ENCODE measurements around the gene SLC39A5.
"Not testable (repeated sequence)": the region's sequence is repeated elsewhere in the genome, so short reads cannot be mapped to it uniquely, and the experiment has no call there.

SLC39A5 gene, protein sequence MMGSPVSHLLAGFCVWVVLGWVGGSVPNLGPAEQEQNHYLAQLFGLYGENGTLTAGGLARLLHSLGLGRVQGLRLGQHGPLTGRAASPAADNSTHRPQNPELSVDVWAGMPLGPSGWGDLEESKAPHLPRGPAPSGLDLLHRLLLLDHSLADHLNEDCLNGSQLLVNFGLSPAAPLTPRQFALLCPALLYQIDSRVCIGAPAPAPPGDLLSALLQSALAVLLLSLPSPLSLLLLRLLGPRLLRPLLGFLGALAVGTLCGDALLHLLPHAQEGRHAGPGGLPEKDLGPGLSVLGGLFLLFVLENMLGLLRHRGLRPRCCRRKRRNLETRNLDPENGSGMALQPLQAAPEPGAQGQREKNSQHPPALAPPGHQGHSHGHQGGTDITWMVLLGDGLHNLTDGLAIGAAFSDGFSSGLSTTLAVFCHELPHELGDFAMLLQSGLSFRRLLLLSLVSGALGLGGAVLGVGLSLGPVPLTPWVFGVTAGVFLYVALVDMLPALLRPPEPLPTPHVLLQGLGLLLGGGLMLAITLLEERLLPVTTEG

DNA sequence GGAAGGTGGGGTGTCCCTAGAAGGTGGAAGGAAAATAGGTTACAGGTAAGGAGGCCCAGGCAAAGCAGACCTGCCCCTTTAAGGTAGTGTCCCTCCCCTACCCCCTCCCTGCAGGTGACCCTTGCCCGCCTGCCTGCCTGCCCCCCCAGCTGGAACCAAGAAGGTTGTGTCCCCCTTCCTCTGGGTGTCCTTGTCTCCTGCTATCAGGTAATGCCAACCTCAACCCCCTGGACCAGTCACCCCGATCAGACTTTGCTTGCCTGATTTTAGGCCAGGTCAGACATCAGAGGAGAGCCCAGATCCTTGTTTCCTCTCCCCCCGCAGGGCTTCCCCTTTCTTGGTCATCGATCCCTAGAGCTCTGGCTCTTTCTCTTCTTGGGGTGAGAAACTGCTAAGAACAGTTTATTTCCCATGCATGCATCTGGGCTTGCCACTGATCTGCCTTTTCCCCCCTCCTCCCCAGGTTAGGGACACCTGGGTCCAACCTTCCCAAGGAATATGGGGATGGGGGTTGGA, at the start of gene SLC39A5:
Gene SLC39A5 (plus strand): TSS at position 136 of the 516 bp plus-strand sequence. CDS start 1,224 bp downstream, outside the sequence.
- DNase-seq = no peak

DNA sequence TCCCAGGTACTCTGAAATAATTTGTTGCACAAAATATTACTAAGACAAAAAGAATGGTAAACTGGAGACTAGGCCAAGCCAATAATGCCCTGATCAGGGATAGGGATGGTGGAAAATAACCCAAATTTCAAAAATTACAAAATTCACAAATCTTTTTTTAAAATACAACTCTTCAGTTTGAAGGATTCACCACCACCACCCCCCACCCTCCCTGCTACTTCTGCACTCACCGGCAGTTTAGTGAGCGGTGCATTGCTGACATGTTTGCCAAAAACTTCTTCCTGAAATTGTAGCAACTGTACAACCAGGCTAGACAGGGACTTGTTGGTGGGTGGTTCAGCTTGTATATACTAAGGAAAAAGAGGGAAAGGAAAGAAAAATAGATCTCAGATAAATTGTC, 42.9 kb upstream of the SLC39A5 start:
- no peak for DNase-seq

DNA sequence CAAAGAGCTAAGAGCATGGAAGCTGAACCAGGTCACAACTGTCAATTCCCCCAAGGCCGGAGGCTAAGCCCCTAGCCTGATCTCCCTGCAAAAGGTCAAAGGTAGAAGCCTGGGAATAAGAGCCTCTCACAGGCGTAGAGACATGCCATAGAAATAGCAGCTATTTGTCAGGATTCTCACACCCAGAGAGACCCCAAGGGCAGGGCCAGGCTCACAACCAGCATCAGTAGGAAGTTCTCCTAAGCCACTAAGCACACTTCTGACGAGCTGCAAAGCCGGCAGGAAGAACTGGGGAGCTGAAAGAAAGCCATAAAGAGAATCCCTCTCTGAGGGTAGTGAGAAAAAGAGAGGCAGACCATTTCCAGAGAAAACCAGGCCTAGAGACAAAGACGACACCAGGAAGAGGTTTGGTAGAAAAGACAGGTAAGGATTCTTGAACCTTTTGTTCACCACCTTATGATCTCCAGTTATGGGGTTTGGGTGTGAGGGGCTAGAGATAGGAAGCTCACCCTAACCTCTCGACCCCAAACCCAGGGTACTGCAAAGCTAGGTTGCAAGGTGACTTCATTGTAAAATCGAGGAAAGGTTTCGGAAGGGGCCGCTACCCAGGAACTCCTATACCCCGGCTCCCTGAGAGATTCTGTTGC, 41.6 kb upstream of the SLC39A5 start:
- DNase-seq = no peak

DNA sequence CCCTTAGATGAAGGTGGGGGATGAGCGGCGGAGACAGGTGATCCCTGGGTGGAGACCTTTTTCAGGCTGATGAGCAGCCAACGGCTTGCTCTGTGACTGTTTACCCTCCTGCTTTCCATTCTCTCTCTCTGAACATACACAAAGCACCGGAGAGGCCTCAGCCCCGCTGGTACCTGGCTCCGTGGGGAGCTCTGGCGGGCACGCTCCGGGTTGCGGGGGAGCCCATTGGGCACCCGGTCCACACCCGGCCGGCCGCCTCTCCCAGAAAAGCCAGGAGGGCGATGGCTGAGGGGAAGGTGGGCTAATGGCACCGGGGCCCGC, 41.1 kb upstream of the SLC39A5 start:
- DNase-seq = no peak

DNA sequence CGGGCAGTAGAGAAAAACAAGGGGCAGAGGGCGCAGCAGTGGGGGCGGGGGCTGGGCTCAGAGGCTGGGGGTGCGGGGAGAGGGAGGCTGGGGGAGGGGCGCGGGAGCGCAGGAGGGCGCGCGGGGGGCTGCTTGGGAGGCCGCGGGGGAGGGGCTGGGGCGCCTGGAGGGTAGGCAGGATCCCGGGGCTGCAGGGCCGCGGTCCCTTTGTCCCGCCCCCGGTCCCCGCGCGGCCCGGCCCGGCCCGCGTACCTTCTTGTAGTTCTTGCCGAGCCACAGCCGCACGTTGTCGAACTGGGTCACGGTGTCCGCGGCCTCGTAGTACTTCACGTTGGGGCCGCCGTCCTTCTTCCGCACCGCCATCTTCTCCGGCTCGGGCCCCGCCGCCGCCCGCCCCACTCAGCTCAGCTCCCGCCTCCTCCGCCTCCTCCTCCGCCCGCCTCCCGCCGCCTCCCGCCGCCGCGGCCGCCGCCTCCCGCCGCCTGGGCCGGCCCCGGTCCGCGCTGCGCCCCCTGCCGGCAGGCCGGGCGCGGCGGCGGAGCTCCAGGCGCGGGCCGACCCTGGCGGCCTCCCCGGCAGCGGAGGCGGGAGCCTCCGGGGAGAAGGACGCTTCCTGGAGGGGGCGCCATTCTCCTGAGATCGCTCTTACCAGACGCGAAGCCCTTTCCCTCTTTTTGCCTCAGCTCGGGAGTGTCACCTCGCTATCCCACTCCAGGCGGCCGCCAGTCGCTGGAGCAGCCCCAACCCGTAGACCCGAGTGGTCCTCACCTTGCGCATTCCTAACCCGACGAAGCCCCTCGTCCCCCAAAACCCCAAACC, 40.5 kb upstream of the SLC39A5 start, which contains the start of gene SMARCC2:
Gene SMARCC2 (minus strand): TSS at position 385 of the 819 bp plus-strand sequence. CDS start 22 bp downstream, at position 363.
- peak; percentile 82 for DNase-seq

DNA sequence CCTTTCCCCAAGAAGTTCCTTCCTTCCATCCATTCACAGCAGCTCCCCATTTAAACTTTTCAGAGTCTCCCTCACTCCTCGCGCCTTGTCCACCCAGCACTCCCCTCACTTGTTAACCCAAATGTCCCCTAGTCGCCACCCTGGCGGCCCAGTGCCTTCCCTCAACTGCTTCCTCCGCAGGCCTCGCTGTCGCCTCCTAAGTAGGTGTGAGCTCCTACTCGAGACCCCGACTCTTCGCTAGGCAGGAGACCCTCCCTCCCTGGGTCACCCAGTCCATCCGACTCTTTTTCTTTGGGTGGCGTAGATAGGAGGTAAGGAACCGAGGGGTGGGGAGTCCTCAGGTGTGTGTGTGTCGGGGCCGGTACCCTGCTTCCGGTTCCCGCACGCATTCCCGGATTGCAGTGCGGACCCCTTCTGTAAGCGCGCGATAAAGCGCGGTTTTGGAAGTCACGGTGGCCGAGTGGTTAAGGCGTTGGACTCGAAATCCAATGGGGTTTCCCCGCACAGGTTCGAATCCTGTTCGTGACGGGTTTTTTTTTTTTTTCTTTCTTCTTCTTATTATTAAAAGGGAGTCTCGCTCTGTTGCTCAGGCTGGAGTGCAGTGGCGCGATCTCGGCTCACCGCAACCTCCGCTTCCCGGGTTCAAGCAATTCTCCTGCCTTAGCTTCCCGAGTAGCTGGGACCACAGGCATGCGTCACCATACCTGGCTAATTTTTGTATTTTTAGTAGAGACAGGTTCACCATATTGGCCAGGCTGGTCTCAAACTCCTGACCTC, 39.7 kb upstream of the SLC39A5 start:
- peak; percentile 81 for DNase-seq

DNA sequence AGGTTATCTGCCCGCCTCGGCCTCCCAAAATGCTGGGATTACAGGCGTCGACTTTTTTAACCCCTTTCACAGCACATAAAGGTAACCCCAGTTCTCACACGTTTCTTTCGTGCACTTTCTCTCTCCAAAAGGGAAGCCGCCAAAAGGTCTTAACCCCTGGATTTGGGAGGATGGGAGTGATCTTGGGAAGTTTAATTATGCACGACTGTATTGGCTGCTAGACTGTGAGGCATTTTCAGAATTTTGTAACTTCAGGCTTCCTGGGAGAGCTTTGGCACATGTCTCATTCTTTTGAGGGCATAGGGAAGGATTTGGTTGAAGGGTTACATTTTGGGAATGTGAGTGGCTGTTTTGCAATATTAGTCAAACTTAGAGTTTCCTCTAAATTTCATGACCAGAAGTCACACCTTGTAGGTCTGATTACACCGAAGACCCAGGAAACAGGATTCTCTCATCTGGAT, 39.1 kb upstream of the SLC39A5 start:
- DNase-seq = no peak

DNA sequence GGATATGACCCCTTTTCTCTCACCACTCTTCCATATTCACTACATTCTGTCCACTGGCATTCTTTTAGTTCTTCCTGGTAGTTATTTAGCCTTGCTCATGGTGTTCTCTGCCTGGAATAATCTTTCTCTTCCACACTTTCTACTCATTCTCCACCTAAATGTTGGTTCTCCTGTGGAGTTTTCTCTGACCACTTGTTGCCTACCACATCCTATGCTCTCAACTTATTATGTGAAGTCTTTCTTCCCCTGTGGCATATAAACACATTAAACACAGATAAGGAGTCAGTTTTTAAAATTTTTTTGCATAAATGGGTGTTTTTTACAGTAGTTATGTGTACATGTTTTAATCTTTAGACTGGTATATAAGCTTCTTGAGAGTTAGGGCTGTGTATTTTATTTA, 37.3 kb upstream of the SLC39A5 start:
- no peak for DNase-seq

DNA sequence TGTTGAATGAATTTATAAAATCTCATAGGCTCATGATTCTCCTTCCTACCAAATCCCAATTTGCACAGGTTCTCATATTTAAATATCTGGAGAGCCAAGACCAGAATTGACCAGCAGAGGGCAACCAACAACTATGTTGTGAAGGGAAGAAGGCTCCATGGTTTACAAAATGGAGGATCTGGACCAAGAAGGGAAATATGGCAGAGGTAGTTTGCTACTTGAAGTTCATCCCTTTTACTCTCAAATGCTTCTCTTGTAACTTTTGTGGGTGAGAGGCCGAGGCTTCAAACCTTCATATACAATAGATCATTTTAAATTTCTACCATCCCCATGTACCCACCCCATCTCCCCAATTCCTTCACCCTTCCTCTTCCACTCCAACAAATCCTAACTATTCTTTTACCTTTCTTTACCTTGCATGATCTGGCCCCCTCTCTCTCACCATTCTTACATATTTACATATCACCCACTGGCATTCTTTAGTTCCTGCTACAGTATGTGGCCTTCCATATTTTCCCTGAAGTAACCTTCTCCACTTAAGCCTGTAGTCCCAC, 36.7 kb upstream of the SLC39A5 start:
- DNase-seq = peak; percentile 61

DNA sequence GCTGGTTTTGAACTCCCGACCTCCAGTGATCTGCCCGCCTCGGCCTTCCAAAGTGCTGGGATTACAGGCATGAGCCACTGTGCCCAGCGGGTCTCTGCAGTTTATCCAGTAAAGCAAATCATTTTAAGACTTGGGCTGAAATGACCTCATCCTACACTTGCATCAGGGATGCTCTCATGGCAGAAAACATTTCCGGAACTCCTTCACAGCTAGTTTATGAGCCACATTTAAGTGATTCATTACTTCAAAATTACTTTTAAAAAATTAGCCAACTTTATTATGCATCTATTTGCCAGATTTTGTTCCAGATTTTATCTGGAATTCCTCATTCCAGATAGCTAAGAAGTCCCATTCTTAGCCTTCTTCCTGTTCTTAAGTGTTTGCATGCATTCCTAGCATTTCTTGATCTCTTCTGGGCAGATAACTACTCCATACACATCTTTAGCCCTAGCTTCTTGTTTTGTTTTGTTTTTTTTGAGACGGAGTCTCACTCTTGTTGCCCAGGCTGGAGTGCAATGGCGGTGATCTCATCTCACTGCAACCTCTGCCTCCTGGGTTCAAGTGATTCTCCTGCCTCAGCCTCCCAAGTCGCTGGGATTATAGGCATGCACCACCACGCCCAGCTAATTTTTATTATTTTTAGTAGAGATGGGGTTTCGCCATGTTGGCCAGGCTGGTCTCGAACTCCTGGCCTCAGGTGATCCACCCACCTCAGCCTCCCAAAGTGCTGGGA, 32.9 kb upstream of the SLC39A5 start:
- DNase-seq = not testable (repeated sequence)

DNA sequence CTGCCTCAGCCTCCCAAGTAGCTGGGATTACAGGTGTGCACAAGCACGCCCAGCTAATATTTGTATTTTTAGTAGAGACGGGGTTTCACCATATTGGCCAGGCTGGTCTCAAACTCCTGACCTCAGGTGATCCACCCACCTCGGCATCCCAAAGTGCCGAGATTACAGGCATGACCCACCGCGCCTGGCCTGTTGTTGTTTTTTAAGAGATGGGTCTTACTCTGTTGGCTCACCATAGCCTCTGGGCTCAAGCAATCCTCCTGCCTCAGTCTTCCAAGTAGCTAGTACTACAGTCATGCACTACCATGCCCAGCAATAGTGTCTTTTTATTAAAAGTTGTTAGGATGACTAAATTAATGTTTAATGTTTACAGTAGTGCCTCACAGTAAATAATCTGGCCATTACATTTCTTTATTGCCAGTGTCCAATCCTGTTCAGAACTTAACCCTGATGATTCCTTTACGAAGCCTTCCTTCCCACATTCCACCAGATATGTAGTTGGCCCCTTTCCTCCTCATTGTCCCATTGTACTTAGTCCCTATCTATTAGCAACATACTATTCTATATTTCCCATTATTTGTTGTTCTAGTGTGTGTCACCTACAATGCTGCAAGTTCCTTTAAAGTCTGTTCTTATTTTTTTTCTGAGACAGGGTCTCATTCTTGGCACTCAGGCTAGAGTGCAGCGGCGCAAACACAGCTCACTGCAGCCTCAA, 31.8 kb upstream of the SLC39A5 start:
- no peak for DNase-seq

DNA sequence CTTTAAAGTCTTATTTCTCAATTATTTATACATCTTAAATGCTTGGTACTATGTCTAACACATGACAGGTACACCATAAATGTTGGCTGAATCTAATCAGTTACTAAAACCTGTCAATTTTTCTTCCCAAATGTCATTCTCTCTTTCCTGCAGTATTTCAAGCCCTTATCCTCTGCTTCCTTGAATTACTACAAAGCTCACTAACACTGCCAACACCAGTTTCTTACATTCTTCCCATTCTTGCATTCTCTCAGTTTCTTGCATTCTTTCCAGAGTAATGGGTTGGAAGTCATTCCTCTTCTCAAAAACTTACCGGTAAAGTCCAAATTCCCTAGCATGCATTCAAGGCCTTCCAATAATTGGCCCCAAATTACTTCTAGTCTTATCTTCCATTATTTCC, 31.0 kb upstream of the SLC39A5 start:
- no peak for DNase-seq

DNA sequence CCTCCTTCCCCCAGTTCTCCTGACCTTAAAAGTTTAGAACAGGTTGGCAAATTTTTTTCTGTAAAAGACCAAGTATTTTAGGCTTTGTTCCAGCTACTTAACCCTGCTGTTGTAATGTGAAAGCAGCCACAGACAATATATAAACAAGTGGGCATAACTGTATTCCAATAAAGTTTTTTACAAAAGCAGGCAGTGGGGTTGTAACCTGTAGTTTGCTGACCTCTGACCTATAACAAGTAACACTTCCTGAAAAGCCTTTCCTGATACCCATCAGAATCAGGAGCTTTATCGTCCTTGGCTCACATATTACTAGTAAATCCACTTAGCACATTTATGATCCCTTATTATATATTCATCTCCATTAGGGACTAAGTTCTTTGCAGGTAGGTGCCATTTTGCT, 27.5 kb upstream of the SLC39A5 start:
- no peak for DNase-seq

DNA sequence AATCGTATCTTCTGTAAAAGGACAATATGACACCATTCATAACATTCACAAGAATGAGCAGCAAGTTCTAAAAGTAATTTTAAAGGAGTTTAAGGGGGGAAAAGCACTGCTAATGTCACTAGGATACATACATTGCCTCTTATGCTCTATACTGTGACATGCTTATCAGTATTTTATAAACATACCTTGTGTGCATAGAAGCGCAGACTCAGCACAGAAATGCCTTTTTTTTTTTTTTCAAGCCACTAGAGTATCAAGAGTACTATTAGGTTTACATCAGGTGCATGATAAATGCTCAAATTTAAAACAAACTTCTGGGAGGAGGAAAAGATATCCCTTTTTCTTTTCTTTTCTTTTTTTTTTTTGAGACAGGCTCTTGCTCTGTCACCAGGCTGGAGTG, 27.0 kb upstream of the SLC39A5 start:
- DNase-seq = no peak

DNA sequence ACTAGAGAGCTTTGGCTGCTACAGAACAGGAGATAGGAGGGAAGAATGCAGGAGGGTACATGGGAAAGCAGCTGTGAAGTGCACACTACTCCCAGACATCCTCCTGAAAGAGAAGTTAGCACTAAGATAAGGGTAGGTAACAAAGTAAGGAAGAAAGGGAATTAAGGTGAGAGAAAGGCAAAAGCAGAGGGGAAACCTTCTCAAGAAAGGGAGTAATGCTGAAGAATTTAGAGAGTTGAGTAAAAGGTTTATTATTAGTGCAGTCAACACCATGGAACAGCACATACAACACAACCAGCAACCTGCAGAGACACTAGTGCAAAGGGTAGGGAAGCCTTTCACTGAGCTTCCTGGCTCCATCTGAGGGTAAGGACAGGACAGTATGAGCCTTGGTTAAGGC, 25.6 kb upstream of the SLC39A5 start:
- no peak for DNase-seq

DNA sequence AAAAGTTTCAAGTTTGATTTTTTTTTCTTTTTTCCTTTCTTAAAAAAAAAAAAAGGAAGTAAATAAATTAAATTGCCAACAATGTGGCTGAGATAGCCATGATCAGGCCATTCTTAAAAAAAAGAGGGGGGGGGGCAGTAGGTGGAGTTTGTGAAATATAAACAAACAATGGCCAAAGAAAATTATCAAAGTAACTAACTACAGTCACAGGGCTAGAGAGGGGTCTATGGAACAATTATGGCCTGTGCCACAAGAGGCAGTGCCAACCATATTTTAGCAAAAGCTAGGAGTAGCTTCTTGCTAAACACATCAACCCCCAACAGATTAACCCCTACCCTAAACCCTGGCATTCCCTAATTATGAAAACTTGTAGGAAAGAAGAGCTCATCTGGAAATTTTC, 24.4 kb upstream of the SLC39A5 start:
- DNase-seq = no peak

DNA sequence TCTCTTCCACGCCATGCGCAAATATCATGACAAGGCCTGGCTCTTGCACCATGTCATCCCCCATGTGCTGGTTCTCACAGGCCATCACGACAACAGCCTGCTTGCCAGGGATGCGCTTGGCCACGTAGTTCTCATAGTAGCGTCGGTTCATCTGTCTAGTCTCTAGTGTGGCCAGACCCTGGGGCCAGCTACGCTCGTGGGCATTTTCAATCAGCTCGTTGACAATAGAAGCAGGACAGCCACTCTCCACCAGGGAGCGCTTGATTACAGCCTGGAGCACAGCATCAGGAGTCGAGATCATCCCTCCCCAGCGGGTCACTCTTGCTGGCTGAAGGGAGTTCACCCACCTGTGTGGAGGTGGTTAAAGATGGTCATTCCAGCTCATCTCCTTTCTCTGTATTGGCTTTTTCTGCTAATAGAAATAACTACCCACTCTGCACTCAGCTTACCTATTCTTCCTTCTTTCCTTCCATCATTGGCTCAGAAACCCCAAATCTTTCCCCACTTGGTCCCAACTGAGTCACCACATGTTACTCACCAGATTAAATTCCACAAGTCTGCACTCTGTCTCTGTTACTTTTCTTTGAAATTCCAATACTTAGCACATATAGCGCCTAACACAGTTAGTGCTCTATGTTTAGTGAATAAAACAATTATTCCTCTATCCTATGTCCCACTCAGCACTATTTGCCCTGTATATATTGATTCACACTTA, 23.2 kb upstream of the SLC39A5 start:
- DNase-seq = peak; percentile 43

DNA sequence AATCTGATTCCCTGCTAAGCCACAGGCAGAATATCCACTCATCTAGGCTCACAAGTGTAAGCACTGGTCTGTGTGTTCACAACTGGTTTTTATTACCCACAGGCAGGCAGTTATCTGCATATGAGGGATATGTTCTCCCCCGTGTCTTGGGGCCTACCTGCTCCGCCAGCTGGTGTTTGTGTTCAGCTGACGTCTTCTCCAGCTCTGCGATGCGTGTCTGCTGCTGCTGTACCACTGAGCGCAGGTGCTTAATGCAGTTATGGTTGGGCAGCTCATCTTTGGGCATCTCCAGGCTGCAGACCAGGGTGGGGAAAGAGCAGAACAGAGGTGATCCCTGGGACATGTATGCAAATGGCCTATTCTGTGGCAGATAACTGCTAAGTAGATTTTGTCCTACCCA, 21.8 kb upstream of the SLC39A5 start:
- DNase-seq = peak; percentile 54

DNA sequence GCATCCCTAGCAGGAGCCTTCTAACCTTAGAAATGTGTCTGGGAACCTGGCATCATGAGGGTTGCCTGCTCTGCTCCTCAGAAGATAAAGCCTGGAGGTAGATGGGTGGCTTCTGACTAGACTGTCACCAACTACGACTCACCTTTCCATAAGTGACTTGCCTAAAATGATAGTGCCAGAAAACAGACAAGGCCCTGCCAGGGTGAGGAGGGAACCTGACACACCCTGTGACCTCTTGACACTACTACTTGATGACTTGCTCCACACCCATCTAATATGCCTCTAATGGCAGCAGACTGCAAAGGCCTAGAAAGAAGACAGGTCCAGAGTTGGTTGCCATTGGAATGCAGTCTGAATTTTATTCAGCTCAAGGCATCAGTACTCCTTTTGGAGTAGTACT, 17.5 kb upstream of the SLC39A5 start:
- DNase-seq = no peak

DNA sequence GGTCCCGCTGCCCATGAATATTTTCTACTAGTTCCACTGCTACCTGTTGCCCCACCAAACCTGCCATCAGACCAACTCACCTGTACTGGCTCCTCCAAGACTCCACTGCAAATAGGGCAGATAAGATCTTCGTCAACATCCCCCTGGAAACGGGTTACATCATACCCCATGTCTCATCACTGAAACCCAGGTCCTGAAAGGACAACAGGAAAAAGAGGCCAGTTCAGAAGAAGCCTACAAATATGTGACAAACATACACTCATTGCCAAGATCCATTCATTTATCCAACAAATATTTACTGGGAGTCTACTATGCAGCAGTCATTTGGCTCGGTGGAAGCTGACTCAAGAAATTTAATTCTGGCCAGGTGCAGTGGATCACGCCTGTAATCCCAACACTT, 16.0 kb upstream of the SLC39A5 start:
- no peak for DNase-seq

Data from CD4-positive, alpha-beta T cell treated with Interferon gamma for 1 hour (primary cell).